Hepatocyte (in vitro differentiated cells): ENCODE measurements around the gene UBR3.

Source experiments
- CTCF ChIP-seq: fragments of 200-600 bp; sonication (generic); IDR thresholded peaks from 2 replicates; pipeline ENCODE4 v1.5.1; 2016; ENCODE audit warnings: antibody characterized with exemption, mild to moderate bottlenecking; ENCODE audit not compliant: poor library complexity
- EZH2phosphoT487 ChIP-seq: fragments of 200-600 bp; sonication (generic); IDR thresholded peaks from one replicate; pipeline ENCODE4 v1.6.1; 2018; ENCODE audit warnings: antibody characterized with exemption, mild to moderate bottlenecking, low read depth, moderate library complexity; ENCODE audit not compliant: unreplicated experiment, severe bottlenecking

GRCh38 chr2:170014769-170015168, 187.5 kb downstream of the UBR3 start:
- TF ChIP-seq CTCF (no peak), EZH2phosphoT487 (no peak)
